DMS153 (cell line): Measurements from ENCODE around the gene PHAX.
"Not testable (repeated sequence)": the region's sequence is repeated elsewhere in the genome, so short reads cannot be mapped to it uniquely, and the experiment has no call there.

Experiments used
- DNase-seq: peaks from one replicate; lab custom pipeline; 2025; lab: John Stamatoyannopoulos, UW

PHAX gene

GRCh38 chr5:126605525-126605924, 4.8 kb downstream of the PHAX start:
- DNase-seq = no peak

GRCh38 chr5:126610160-126610559, 9.4 kb downstream of the PHAX start:
- no peak for DNase-seq

- DNase-seq = no peak
Observed at GRCh38 chr5:126610616-126611015, 9.9 kb downstream of the PHAX start.

- DNase-seq = no peak
Observed at GRCh38 chr5:126613941-126614592, 13.3 kb downstream of the PHAX start.

GRCh38 chr5:126615286-126615685, 14.5 kb downstream of the PHAX start:
- DNase-seq = no peak

GRCh38 chr5:126617603-126618002, 16.9 kb downstream of the PHAX start:
- DNase-seq = not testable (repeated sequence)

- no peak for DNase-seq
Observed at GRCh38 chr5:126619781-126620180, 19.0 kb downstream of the PHAX start.

GRCh38 chr5:126624534-126624933, 23.8 kb downstream of the PHAX start:
- no peak for DNase-seq

- no peak for DNase-seq
Observed at GRCh38 chr5:126628102-126628501, 27.4 kb downstream of the PHAX start.

GRCh38 chr5:126631920-126632319, 31.2 kb downstream of the PHAX start:
- DNase-seq = no peak

GRCh38 chr5:126633552-126633951, 32.8 kb downstream of the PHAX start:
- no peak for DNase-seq

GRCh38 chr5:126635585-126635984, 34.8 kb downstream of the PHAX start:
- no peak for DNase-seq

- DNase-seq = no peak
Observed at GRCh38 chr5:126636956-126637355, 36.2 kb downstream of the PHAX start.

- no peak for DNase-seq
Observed at GRCh38 chr5:126640866-126641265, 40.1 kb downstream of the PHAX start.

- no peak for DNase-seq
Observed at GRCh38 chr5:126641387-126641786, 40.6 kb downstream of the PHAX start.

- no peak for DNase-seq
Observed at GRCh38 chr5:126645132-126645531, 44.4 kb downstream of the PHAX start.

- DNase-seq = no peak
Observed at GRCh38 chr5:126647071-126647470, 46.3 kb downstream of the PHAX start.

GRCh38 chr5:126648471-126648870, 47.7 kb downstream of the PHAX start:
- no peak for DNase-seq

GRCh38 chr5:126649057-126649456, 48.3 kb downstream of the PHAX start:
- DNase-seq = not testable (repeated sequence)

GRCh38 chr5:126649709-126650108, 49.0 kb downstream of the PHAX start:
- DNase-seq = not testable (repeated sequence)

- DNase-seq = no peak
Observed at GRCh38 chr5:126650463-126650862, 49.7 kb downstream of the PHAX start.

GRCh38 chr5:126651013-126651577, 50.3 kb downstream of the PHAX start:
- DNase-seq = no peak

- no peak for DNase-seq
Observed at GRCh38 chr5:126656401-126657007, 55.8 kb downstream of the PHAX start.

- no peak for DNase-seq
Observed at GRCh38 chr5:126658561-126658960, 57.8 kb downstream of the PHAX start.
